ENCODE measurements around the gene PRAMEF2.
"Not testable (repeated sequence)": the region's sequence is repeated elsewhere in the genome, so short reads cannot be mapped to it uniquely, and the experiment has no call there.

The PRAMEF2 gene

DNA sequence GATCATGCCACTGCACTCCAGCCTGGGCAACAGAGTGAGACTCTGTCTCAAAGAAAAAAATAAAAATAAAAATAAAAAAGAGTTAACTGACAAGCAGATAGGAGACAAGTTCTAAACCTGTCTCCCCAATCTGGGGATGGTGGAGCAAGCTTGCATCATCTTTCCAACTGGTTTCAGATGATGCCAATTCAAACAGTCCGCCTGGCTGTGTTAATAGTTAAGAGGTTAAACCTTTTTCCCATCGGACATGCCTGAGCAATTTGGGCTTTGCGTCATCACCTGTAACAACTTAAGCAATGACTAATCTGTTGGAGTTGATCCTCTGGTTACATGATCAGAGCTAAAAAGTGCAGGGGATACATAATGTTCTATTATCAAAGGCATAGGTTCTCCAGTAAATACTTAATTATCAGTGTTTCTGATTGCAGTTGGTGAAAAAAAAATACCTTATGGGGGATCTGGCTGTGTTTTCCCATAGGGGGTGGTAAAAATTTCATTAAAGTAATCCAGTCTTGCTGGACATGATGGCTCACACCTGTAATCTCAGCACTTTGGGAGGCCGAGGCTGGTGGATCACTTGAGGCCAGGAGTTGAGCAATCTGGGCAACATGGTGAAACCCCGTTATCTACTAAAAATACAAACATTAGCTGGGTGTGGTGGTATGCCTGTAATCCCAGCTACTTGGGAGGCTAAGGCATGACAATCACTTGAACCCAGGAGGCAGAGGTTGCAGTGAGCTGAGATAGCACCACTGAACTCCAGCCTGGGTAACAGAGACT is 47.1 kb downstream of the PRAMEF2 start:
- H3K27ac Mint-ChIP-seq; H3K27me3 Mint-ChIP-seq (ENCODE audit: low read depth); DNase-seq (ENCODE audit: low spot score); H3K9me3 Mint-ChIP-seq; H3K36me3 Mint-ChIP-seq (ENCODE audit: low read depth); H3K4me1 Mint-ChIP-seq (ENCODE audit: low read depth); H3K4me3 Mint-ChIP-seq: not testable (repeated sequence)

Measured in T-helper 2 cell treated with Interferon-gamma antibody and Interleukin-4, amounts not matched to agents 5 μg/mL and 100 μg/mL, for 36 hours (primary cell).